NB4 (cell line): ENCODE results near the gene AGAP1.

Experiments
- CTCF ChIP-seq: IDR thresholded peaks from one replicate; pipeline ENCODE4 v1.5.1; 2012; ENCODE audit warnings: low read depth, low read length
- TF ChIP-seq, protein P1 (sequence below): IDR thresholded peaks from 2 replicates; pipeline ENCODE4 v1.6.1; 2011; ENCODE audit warnings: low read depth, low read length

DNA sequence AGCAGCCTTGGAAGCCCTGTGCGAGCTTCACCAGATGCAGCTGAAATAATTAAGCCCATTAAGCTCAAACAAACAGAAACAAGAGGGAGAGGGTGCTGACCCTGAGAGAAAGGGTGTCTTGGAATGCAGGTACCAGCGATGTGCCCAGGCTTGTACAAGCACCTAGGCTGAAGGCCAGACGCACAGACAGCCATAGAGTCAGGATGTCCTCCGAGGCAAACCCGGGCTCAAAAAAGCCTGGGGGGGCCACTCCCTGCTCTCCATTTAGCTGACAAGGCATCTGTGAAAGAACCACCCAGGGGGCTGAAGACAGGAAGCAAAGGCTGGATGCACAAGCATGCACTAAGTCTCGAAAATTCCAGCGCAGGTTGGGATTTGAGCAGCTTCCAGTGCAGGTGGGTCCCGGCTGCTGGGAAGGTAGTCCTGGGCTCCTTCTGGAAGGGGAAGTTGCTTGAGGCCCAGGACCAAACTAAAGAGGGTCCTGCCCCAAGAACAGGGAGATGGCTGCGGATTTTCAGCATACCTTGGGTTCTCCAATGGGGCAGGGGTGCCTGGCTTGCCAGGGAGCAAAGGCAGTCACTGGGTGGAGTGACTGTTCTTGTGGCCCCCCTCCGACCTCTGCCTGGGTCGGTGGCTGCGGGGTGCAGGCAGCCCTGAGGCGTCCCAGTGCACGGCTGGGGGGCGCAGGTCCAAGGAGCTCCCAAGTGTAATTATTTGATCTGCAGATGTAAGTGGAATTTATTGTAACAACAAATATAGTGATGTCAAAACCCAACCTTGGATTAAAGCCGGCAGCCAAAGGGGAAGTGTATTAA, 668.4 kb downstream of the AGAP1 start:
- no peak for TF ChIP-seq CTCF
- TF ChIP-seq, protein P1, sequence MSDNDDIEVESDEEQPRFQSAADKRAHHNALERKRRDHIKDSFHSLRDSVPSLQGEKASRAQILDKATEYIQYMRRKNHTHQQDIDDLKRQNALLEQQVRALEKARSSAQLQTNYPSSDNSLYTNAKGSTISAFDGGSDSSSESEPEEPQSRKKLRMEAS: no peak
